Loucy (cell line): ENCODE measurements around the gene BTBD9.
A peak's percentile ranks its signal among the peaks of the same experiment; 100 is the strongest.

Experiments
- H2AFZ ChIP-seq: fragments of 200-600 bp; sonication (generic); 2 replicates; pipeline ENCODE4 v1.6.0; 2016; ENCODE audit warnings: antibody characterized with exemption, mild to moderate bottlenecking, low read length, moderate library complexity
- H3F3A ChIP-seq: fragments of 200-600 bp; 2 replicates; pipeline ENCODE4 v1.6.0; 2016; ENCODE audit warnings: antibody characterized with exemption, low read depth, mild to moderate bottlenecking
- H3K27me3 ChIP-seq: fragments of 200-600 bp; sonication (generic); 2 replicates; pipeline ENCODE4 v1.6.1; 2014; ENCODE audit warnings: low read length, mild to moderate bottlenecking; ENCODE audit not compliant: insufficient read depth, poor library complexity, severe bottlenecking
- H3K36me3 ChIP-seq: fragments of 200-600 bp; sonication (generic); 2 replicates; pipeline ENCODE4 v1.6.1; 2016; ENCODE audit warnings: low read length; ENCODE audit not compliant: insufficient read depth
- H3K4me1 ChIP-seq: fragments of 200-600 bp; sonication (generic); 2 replicates; pipeline ENCODE4 v1.5.1; 2014; ENCODE audit warnings: low read length, mild to moderate bottlenecking; ENCODE audit not compliant: insufficient read depth, poor library complexity, severe bottlenecking
- H3K4me2 ChIP-seq: fragments of 200-600 bp; sonication (generic); 2 replicates; pipeline ENCODE4 v1.6.0; 2014; ENCODE audit warnings: antibody characterized with exemption, low read length, low read depth, mild to moderate bottlenecking; ENCODE audit not compliant: poor library complexity, severe bottlenecking
- H3K4me3 ChIP-seq: fragments of 200-600 bp; sonication (generic); 2 replicates; pipeline ENCODE4 v1.5.1; 2014; ENCODE audit warnings: low read length, mild to moderate bottlenecking, mixed read lengths; ENCODE audit not compliant: poor library complexity, severe bottlenecking
- H3K79me2 ChIP-seq: fragments of 200-600 bp; sonication (generic); 2 replicates; pipeline ENCODE4 v1.6.1; 2014; ENCODE audit warnings: low read length; ENCODE audit not compliant: insufficient read depth
- H3K9ac ChIP-seq: fragments of 200-600 bp; sonication (generic); 2 replicates; pipeline ENCODE4 v1.6.0; 2014; ENCODE audit warnings: mild to moderate bottlenecking, low read depth, low read length, moderate library complexity; ENCODE audit not compliant: poor library complexity, severe bottlenecking
- H3K9me2 ChIP-seq: fragments of 200-600 bp; sonication (generic); replicated peaks from 2 replicates; pipeline ENCODE4 v1.6.1; 2016; ENCODE audit warnings: low read depth, low read length, mixed read lengths
- H3K9me3 ChIP-seq: fragments of 200-600 bp; sonication (generic); 2 replicates; pipeline ENCODE4 v1.6.1; 2014; ENCODE audit warnings: mild to moderate bottlenecking, antibody characterized with exemption, low read length, low read depth; ENCODE audit not compliant: insufficient read depth
- H4K20me1 ChIP-seq: fragments of 200-600 bp; sonication (generic); 2 replicates; pipeline ENCODE4 v1.6.0; 2014; ENCODE audit warnings: antibody characterized with exemption, low read length, mild to moderate bottlenecking; ENCODE audit not compliant: insufficient read depth, poor library complexity, severe bottlenecking
- CTCF ChIP-seq: fragments of 200-600 bp; sonication (generic); conservative IDR thresholded peaks from 2 replicates; pipeline ENCODE4 v1.5.1; 2014; ENCODE audit warnings: mild to moderate bottlenecking, antibody characterized with exemption, low read length
- EZH2phosphoT487 ChIP-seq: fragments of 200-600 bp; IDR thresholded peaks from 2 replicates; pipeline ENCODE4 v1.6.1; 2018; ENCODE audit warnings: antibody characterized with exemption, mild to moderate bottlenecking, moderate library complexity, borderline replicate concordance

Gene BTBD9

GRCh38 chr6:38354905-38355304 lies 284.8 kb downstream of the BTBD9 start:
- H3K4me2 ChIP-seq = peak overlapping the region; percentile 67
- H3K79me2 ChIP-seq = no peaks in the 10 kb centered on the region
- no peaks in the 10 kb centered on the region for H3F3A ChIP-seq
- peaks cover 22% of the 10 kb centered on the region for H3K4me1 ChIP-seq
- H3K9me2 ChIP-seq = no peaks in the 10 kb centered on the region
- H3K4me3 ChIP-seq = peak overlapping the region; percentile 48
- no peaks in the 10 kb centered on the region for H3K27me3 ChIP-seq
- TF ChIP-seq CTCF (no peak), EZH2phosphoT487 (no peak)
- no peaks in the 10 kb centered on the region for H4K20me1 ChIP-seq
- H3K36me3 ChIP-seq = no peaks in the 10 kb centered on the region
- no peaks in the 10 kb centered on the region for H3K9me3 ChIP-seq
- peak overlapping the region; percentile 44 for H3K9ac ChIP-seq
- H2AFZ ChIP-seq = 0 out of 2 replicates have a peak overlapping the region, but pooled peaks have one; percentile 14

GRCh38 chr6:38354037-38354381 lies 285.7 kb downstream of the BTBD9 start:
- H3K79me2 ChIP-seq = no peaks in the 10 kb centered on the region
- TF ChIP-seq CTCF = no peak
- no peak for TF ChIP-seq EZH2phosphoT487
- H2AFZ ChIP-seq = no peak overlapping the region
- H3K27me3 ChIP-seq = no peaks in the 10 kb centered on the region
- no peaks in the 10 kb centered on the region for H3F3A ChIP-seq
- H3K4me2 ChIP-seq = no peak overlapping the region
- no peak overlapping the region for H3K4me3 ChIP-seq
- H3K9me2 ChIP-seq = no peaks in the 10 kb centered on the region
- H3K9me3 ChIP-seq = no peaks in the 10 kb centered on the region
- peaks cover 22% of the 10 kb centered on the region for H3K4me1 ChIP-seq
- no peaks in the 10 kb centered on the region for H4K20me1 ChIP-seq
- H3K36me3 ChIP-seq = no peaks in the 10 kb centered on the region
- no peak overlapping the region for H3K9ac ChIP-seq

GRCh38 chr6:38353310-38354036 lies 286.3 kb downstream of the BTBD9 start:
- no peaks in the 10 kb centered on the region for H3K9me2 ChIP-seq
- TF ChIP-seq CTCF (no peak), EZH2phosphoT487 (no peak)
- H3F3A ChIP-seq = no peaks in the 10 kb centered on the region
- H3K79me2 ChIP-seq = no peaks in the 10 kb centered on the region
- no peaks in the 10 kb centered on the region for H3K27me3 ChIP-seq
- no peaks in the 10 kb centered on the region for H3K36me3 ChIP-seq
- H2AFZ ChIP-seq = no peak overlapping the region
- no peak overlapping the region for H3K4me3 ChIP-seq
- no peaks in the 10 kb centered on the region for H3K9me3 ChIP-seq
- H3K4me1 ChIP-seq = peaks cover 22% of the 10 kb centered on the region
- H3K4me2 ChIP-seq = no peak overlapping the region
- H3K9ac ChIP-seq = no peak overlapping the region
- H4K20me1 ChIP-seq = no peaks in the 10 kb centered on the region
